K562 (cell line): ENCODE measurements around the gene SLC5A5. TPM values are rescaled to one million over a fixed set of nuclear protein-coding genes. Genes with fewer than 3 reads are reported as not detected.

Experiments used
- CEBPB ChIP-seq: fragments of 450-650 bp; IDR thresholded peaks from 2 replicates; pipeline ENCODE4 v1.6.1; 2016; ENCODE audit warnings: missing genetic modification characterization, missing compliant biosample characterization
- JUND ChIP-seq, 2 experiments: IDR thresholded peaks; 2 replicates in 1 of 2; 3 replicates in 1 of 2; pipeline ENCODE4 v1.6.1; 2011; ENCODE audit warnings: borderline replicate concordance in 2 of 2, low read depth in 2 of 2, low read length in 2 of 2, improper control_type of control experiment in 1 of 2, missing biosample characterization in 1 of 2, missing genetic modification characterization in 1 of 2, missing genetic modification reagents in 1 of 2
- KAT7 ChIP-seq: sonication (generic); formaldehyde crosslinking; IDR thresholded peaks from 2 replicates; pipeline ENCODE4 v1.8.0; 2022; ENCODE audit warnings: missing genetic modification reagents, mild to moderate bottlenecking, borderline replicate concordance
- MAFG ChIP-seq: fragments of 450-650 bp; conservative IDR thresholded peaks from 2 replicates; pipeline ENCODE4 v1.6.1; 2016; ENCODE audit warnings: missing genetic modification characterization, missing compliant biosample characterization
- NFXL1 ChIP-seq: fragments of 450-650 bp; formaldehyde crosslinking; IDR thresholded peaks from 2 replicates; pipeline ENCODE4 v1.4.0; 2021; ENCODE audit warnings: mild to moderate bottlenecking
- POLR2AphosphoS5 ChIP-seq: IDR thresholded peaks from 2 replicates; pipeline ENCODE4 v1.6.1; 2011; ENCODE audit warnings: mild to moderate bottlenecking, low read depth, low read length, moderate library complexity; ENCODE audit not compliant: control insufficient read depth, insufficient read depth
- SMARCA4 ChIP-seq: fragments of 450-650 bp; IDR thresholded peaks from 2 replicates; pipeline ENCODE4 v1.6.1; 2016
- SMC3 ChIP-seq: conservative IDR thresholded peaks from 2 replicates; pipeline ENCODE4 v1.6.1; 2011; ENCODE audit warnings: low read depth, low read length, improper control_type of control experiment; ENCODE audit not compliant: insufficient read depth
- SRSF7 ChIP-seq: fragments of 200-400 bp; formaldehyde crosslinking; optimal IDR thresholded peaks from 2 replicates; pipeline ENCODE3; 2017; ENCODE audit warnings: mild to moderate bottlenecking, low read depth, low read length
- THRAP3 ChIP-seq: fragments of 450-650 bp; IDR thresholded peaks from 2 replicates; pipeline ENCODE4 v1.6.1; 2016; ENCODE audit warnings: mild to moderate bottlenecking, inconsistent platforms, borderline replicate concordance
- YY1 ChIP-seq, 3 experiments: IDR thresholded peaks; 2 replicates each; pipeline ENCODE4 v1.6.1; 2011; ENCODE audit warnings: low read length in 2 of 3, mild to moderate bottlenecking in 2 of 3, moderate library complexity in 2 of 3, borderline replicate concordance in 1 of 3, control low read depth in 1 of 3, low read depth in 1 of 3; ENCODE audit not compliant: insufficient read depth in 3 of 3, insufficient replicate concordance in 2 of 3, control insufficient read depth in 1 of 3, insufficient read length in 1 of 3; ENCODE audit errors: extremely low read depth in 1 of 3
- ZNF143 ChIP-seq: sonication (generic); formaldehyde crosslinking; IDR thresholded peaks from 2 replicates; pipeline ENCODE4 v1.9.0; 2022; ENCODE audit warnings: mild to moderate bottlenecking, missing genetic modification reagents
- ZNF384 ChIP-seq: IDR thresholded peaks from 2 replicates; pipeline ENCODE4 v1.6.1; 2012; ENCODE audit warnings: low read depth, low read length, improper control_type of control experiment
- ZNF589 ChIP-seq: fragments of 200-800 bp; sonication (Bioruptor generic); IDR thresholded peaks from 2 replicates; pipeline ENCODE4 v1.6.1; 2016; ENCODE audit warnings: low read depth, missing genetic modification characterization, missing compliant biosample characterization
- ZNF655 ChIP-seq: fragments of 250-450 bp; sonication (Bioruptor Pico); IDR thresholded peaks from 2 replicates; pipeline ENCODE4 v1.5.0; 2021
- ZNF707 ChIP-seq: fragments of 250-450 bp; sonication (Bioruptor Pico); conservative IDR thresholded peaks from 2 replicates; pipeline ENCODE4 v1.8.0; 2022; ENCODE audit warnings: inconsistent platforms, mild to moderate bottlenecking, moderate library complexity
- polyA plus RNA-seq, 8 experiments: library from polyadenylated mRNA; depleted of rRNA in 4 of 8; stranded (reverse) in 5 of 8; unstranded in 3 of 8; fragments of >200 nt; fragmentation: Nextera tagmentation in 2 of 8; fragmentation: Illumina TruSeq in 1 of 8; extraction: Ambion mirVana in 2 of 8; extraction: Trizol in 1 of 8; gene quantifications; 2 replicates each; pipeline versions ENCODE4 v1.2.1 to v1.2.3, GENCODE V29; 2011 to 2014; ENCODE audit warnings: inconsistent platforms in 1 of 8, missing spikeins in 1 of 8
- total RNA-seq, 7 experiments: library from RNA; depleted of rRNA in 6 of 7; stranded (reverse); fragments of >200 nt in 6 of 7; fragmentation: Illumina TruSeq in 2 of 7; extraction: Trizol in 2 of 7; gene quantifications; 2 replicates each; pipeline versions ENCODE4 v1.2.1 to v1.2.3, GENCODE V29; 2011 to 2021; ENCODE audit warnings: low replicate concordance in 1 of 7
- TF ChIP-seq, protein P1 (sequence below): fragments of 250-450 bp; sonication (Bioruptor Pico); IDR thresholded peaks from 2 replicates; pipeline ENCODE4 v1.5.0; 2021
- TF ChIP-seq, protein P2 (sequence below): sonication (generic); formaldehyde crosslinking; IDR thresholded peaks from 2 replicates; pipeline ENCODE4 v1.8.1; 2023; ENCODE audit warnings: missing genetic modification reagents, mild to moderate bottlenecking, borderline replicate concordance

The SLC5A5 gene
- total and polyA plus RNA-seq, 9 of the 15 experiments (the other 6 are each of a cell fraction or from before 2014, with no cell fraction given), result 0.10 to 0.73 (median 0.23) TPM

- TF ChIP-seq SRSF7, result no peak
- peak; percentile 69 for TF ChIP-seq ZNF143 (CRISPR knock-in tag)
- peak; percentile 88; the same call in 1 of the 2 replicates for TF ChIP-seq KAT7 (CRISPR knock-in tag)
- peak; percentile 89 for TF ChIP-seq ZNF384
- TF ChIP-seq ZNF589, result peak; percentile 95
- no peak for TF ChIP-seq THRAP3
- peak; percentile 82 for TF ChIP-seq JUND (IDR thresholded peaks at IDR 0.05; ENCODE audit: borderline replicate concordance, low read depth, low read length)
- TF ChIP-seq JUND (tag; IDR thresholded peaks at IDR 0.05; ENCODE audit: borderline replicate concordance, low read depth, low read length), result peak; percentile 87; the same call in 2 of the 3 replicates
- TF ChIP-seq SMC3, result peak; percentile 99
- TF ChIP-seq, protein P1, sequence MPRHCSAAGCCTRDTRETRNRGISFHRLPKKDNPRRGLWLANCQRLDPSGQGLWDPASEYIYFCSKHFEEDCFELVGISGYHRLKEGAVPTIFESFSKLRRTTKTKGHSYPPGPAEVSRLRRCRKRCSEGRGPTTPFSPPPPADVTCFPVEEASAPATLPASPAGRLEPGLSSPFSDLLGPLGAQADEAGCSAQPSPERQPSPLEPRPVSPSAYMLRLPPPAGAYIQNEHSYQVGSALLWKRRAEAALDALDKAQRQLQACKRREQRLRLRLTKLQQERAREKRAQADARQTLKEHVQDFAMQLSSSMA (CRISPR knock-in tag), result 0 out of 2 replicates have a peak, but pooled peaks have one; percentile 79
- TF ChIP-seq NFXL1 (CRISPR knock-in tag), result peak; percentile 76; the same call in 1 of the 2 replicates
- TF ChIP-seq CEBPB, result peak; percentile 44; the same call in 1 of the 2 replicates
- 0 out of 2 replicates have a peak, but pooled peaks have one; percentile 39 for TF ChIP-seq ZNF707 (CRISPR knock-in tag)
- TF ChIP-seq, protein P2, sequence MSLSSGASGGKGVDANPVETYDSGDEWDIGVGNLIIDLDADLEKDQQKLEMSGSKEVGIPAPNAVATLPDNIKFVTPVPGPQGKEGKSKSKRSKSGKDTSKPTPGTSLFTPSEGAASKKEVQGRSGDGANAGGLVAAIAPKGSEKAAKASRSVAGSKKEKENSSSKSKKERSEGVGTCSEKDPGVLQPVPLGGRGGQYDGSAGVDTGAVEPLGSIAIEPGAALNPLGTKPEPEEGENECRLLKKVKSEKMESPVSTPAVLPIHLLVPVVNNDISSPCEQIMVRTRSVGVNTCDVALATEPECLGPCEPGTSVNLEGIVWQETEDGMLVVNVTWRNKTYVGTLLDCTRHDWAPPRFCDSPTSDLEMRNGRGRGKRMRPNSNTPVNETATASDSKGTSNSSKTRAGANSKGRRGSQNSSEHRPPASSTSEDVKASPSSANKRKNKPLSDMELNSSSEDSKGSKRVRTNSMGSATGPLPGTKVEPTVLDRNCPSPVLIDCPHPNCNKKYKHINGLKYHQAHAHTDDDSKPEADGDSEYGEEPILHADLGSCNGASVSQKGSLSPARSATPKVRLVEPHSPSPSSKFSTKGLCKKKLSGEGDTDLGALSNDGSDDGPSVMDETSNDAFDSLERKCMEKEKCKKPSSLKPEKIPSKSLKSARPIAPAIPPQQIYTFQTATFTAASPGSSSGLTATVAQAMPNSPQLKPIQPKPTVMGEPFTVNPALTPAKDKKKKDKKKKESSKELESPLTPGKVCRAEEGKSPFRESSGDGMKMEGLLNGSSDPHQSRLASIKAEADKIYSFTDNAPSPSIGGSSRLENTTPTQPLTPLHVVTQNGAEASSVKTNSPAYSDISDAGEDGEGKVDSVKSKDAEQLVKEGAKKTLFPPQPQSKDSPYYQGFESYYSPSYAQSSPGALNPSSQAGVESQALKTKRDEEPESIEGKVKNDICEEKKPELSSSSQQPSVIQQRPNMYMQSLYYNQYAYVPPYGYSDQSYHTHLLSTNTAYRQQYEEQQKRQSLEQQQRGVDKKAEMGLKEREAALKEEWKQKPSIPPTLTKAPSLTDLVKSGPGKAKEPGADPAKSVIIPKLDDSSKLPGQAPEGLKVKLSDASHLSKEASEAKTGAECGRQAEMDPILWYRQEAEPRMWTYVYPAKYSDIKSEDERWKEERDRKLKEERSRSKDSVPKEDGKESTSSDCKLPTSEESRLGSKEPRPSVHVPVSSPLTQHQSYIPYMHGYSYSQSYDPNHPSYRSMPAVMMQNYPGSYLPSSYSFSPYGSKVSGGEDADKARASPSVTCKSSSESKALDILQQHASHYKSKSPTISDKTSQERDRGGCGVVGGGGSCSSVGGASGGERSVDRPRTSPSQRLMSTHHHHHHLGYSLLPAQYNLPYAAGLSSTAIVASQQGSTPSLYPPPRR (CRISPR knock-in tag), result no peak
- TF ChIP-seq MAFG (tag), result 0 out of 2 replicates have a peak, but pooled peaks have one; percentile 18
- no peak for TF ChIP-seq SMARCA4
- peak; percentile 77 for TF ChIP-seq POLR2AphosphoS5
- no peak for TF ChIP-seq ZNF655
- TF ChIP-seq YY1 (IDR thresholded peaks at IDR 0.05; ENCODE audit: borderline replicate concordance in 1 of 3, control insufficient read depth in 1 of 3, extremely low read depth in 1 of 3, insufficient read depth in 3 of 3, insufficient read length in 1 of 3, insufficient replicate concordance in 2 of 3, low read depth in 1 of 3, low read length in 2 of 3), result peak; percentile 100
Measured at GRCh38 chr19:17932485-17933338, 61.0 kb downstream of the SLC5A5 start, which contains the start of gene CCDC124 (continued).
